NOMO-1 (cell line): Measurements from ENCODE around the gene ENKUR.
"Not testable (repeated sequence)": the region's sequence is repeated elsewhere in the genome, so short reads cannot be mapped to it uniquely, and the experiment has no call there.

ENCODE experiments used
- DNase-seq, 2 experiments: peaks; one replicate each; lab custom pipeline; 2025; ENCODE audit not compliant: unreplicated experiment in 2 of 2; lab: John Stamatoyannopoulos, UW

Gene ENKUR

GRCh38 chr10:25024528-25024927 is 8.6 kb upstream of the ENKUR start:
- no peak for DNase-seq

GRCh38 chr10:25023278-25023677 is 7.3 kb upstream of the ENKUR start:
- no peak for DNase-seq

GRCh38 chr10:25018703-25019102 is 2.7 kb upstream of the ENKUR start:
- DNase-seq = no peak

- DNase-seq = no peak
Observed at GRCh38 chr10:25017661-25018060, 1.7 kb upstream of the ENKUR start.

- DNase-seq = peak in 1 of 2 experiments; percentile 33
Observed at GRCh38 chr10:25017154-25017590, 1.2 kb upstream of the ENKUR start.

- DNase-seq = peak; percentile 96 to 98
Observed at GRCh38 chr10:25016376-25017153, 607 bp upstream of the ENKUR start, which contains the start of gene THNSL1. TSS of gene THNSL1 (plus strand) at chr10:25016612. CDS start at chr10:25023224, 6,612 bp downstream.

- DNase-seq = no peak
Observed at GRCh38 chr10:25014579-25014978, 1.4 kb downstream of the ENKUR start.

GRCh38 chr10:25011591-25011990 is 4.4 kb downstream of the ENKUR start:
- DNase-seq = not testable (repeated sequence)

- no peak for DNase-seq
Observed at GRCh38 chr10:24998044-24998443, 17.9 kb downstream of the ENKUR start.

- no peak for DNase-seq
Observed at GRCh38 chr10:24995072-24995471, 20.9 kb downstream of the ENKUR start.

- no peak for DNase-seq
Observed at GRCh38 chr10:24993237-24993958, 22.6 kb downstream of the ENKUR start.

GRCh38 chr10:24992512-24993133 is 23.3 kb downstream of the ENKUR start:
- no peak for DNase-seq

- no peak for DNase-seq
Observed at GRCh38 chr10:24991298-24991697, 24.7 kb downstream of the ENKUR start.

GRCh38 chr10:24989867-24990266 is 26.1 kb downstream of the ENKUR start:
- DNase-seq = no peak

GRCh38 chr10:24988831-24989640 is 26.9 kb downstream of the ENKUR start:
- no peak for DNase-seq

GRCh38 chr10:24984906-24985305 is 31.1 kb downstream of the ENKUR start:
- no peak for DNase-seq

- no peak for DNase-seq
Observed at GRCh38 chr10:24983946-24984345, 32.0 kb downstream of the ENKUR start.

GRCh38 chr10:24983130-24983529 is 32.8 kb downstream of the ENKUR start:
- DNase-seq = no peak

GRCh38 chr10:24982319-24983112 is 33.4 kb downstream of the ENKUR start:
- DNase-seq = no peak

GRCh38 chr10:24981161-24981710 is 34.7 kb downstream of the ENKUR start:
- DNase-seq = no peak
